ENCODE measurements around the gene NFIA. TPM values are rescaled to one million over a fixed set of nuclear protein-coding genes. Genes with fewer than 3 reads are reported as not detected.
A peak's percentile ranks its signal among the peaks of the same experiment; 100 is the strongest.

Gene NFIA
- total RNA-seq, 1 donor from 2014 or later = 163 TPM

GRCh38 chr1:61474963-61475362 lies 392.6 kb downstream of the NFIA start:
- peaks cover 3% of the 10 kb centered on the region for H3K36me3 Mint-ChIP-seq
- no peaks in the 10 kb centered on the region for H3K27me3 Mint-ChIP-seq (ENCODE audit: low read depth)
- H3K9me3 Mint-ChIP-seq = no peaks in the 10 kb centered on the region
- peak overlapping the region; percentile 1 for H3K27ac Mint-ChIP-seq
- TF ChIP-seq CTCF (IDR thresholded peaks at IDR 0.05; ENCODE audit: unreplicated experiment) = no peak
- DNase-seq (ENCODE audit: low spot score in 2 of 2, unreplicated experiment in 2 of 2) = no peak
- H3K4me3 Mint-ChIP-seq = no peak overlapping the region
- peaks cover 22% of the 10 kb centered on the region for H3K4me1 Mint-ChIP-seq

GRCh38 chr1:61477301-61477700 lies 394.9 kb downstream of the NFIA start:
- Mint-ChIP-seq H3K4me1 (peaks cover 43% of the 10 kb centered on the region), H3K4me3 (no peak overlapping the region), H3K36me3 (peaks cover 1% of the 10 kb centered on the region), H3K27me3 (ENCODE audit: low read depth) (no peaks in the 10 kb centered on the region), H3K27ac (no peak overlapping the region), H3K9me3 (no peaks in the 10 kb centered on the region)
- TF ChIP-seq CTCF (IDR thresholded peaks at IDR 0.05; ENCODE audit: unreplicated experiment) = no peak
- DNase-seq (ENCODE audit: low spot score in 2 of 2, unreplicated experiment in 2 of 2) = no peak

GRCh38 chr1:61480273-61480935 lies 398.0 kb downstream of the NFIA start:
- Mint-ChIP-seq H3K4me1 (peaks cover 25% of the 10 kb centered on the region), H3K27me3 (ENCODE audit: low read depth) (peaks cover 3% of the 10 kb centered on the region), H3K4me3 (no peak overlapping the region), H3K36me3 (no peaks in the 10 kb centered on the region), H3K9me3 (peaks cover 5% of the 10 kb centered on the region), H3K27ac (peak overlapping the region; percentile 62)
- no peak for DNase-seq (ENCODE audit: low spot score in 2 of 2, unreplicated experiment in 2 of 2)
- TF ChIP-seq CTCF (IDR thresholded peaks at IDR 0.05; ENCODE audit: unreplicated experiment) = no peak

- H3K9me3 Mint-ChIP-seq = peaks cover 5% of the 10 kb centered on the region
- no peaks in the 10 kb centered on the region for H3K36me3 Mint-ChIP-seq
- no peak overlapping the region for H3K27ac Mint-ChIP-seq
- no peak for DNase-seq (ENCODE audit: low spot score in 2 of 2, unreplicated experiment in 2 of 2)
- H3K4me1 Mint-ChIP-seq = peaks cover 22% of the 10 kb centered on the region
- peaks cover 3% of the 10 kb centered on the region for H3K27me3 Mint-ChIP-seq (ENCODE audit: low read depth)
- TF ChIP-seq CTCF (IDR thresholded peaks at IDR 0.05; ENCODE audit: unreplicated experiment) = no peak
- H3K4me3 Mint-ChIP-seq = no peak overlapping the region
These were observed 399.0 kb downstream of the NFIA start for GRCh38 chr1:61481315-61481715.

GRCh38 chr1:61482170-61482734 lies 399.9 kb downstream of the NFIA start:
- Mint-ChIP-seq H3K27me3 (ENCODE audit: low read depth) (peaks cover 3% of the 10 kb centered on the region), H3K27ac (no peak overlapping the region), H3K36me3 (no peaks in the 10 kb centered on the region), H3K9me3 (peaks cover 5% of the 10 kb centered on the region), H3K4me1 (peaks cover 22% of the 10 kb centered on the region), H3K4me3 (no peak overlapping the region)
- TF ChIP-seq CTCF (IDR thresholded peaks at IDR 0.05; ENCODE audit: unreplicated experiment) = no peak
- no peak for DNase-seq (ENCODE audit: low spot score in 2 of 2, unreplicated experiment in 2 of 2)
